H9 (cell line): ENCODE results near the gene LTK. TPM values are rescaled to one million over a fixed set of nuclear protein-coding genes. Genes with fewer than 3 reads are reported as not detected.

Experiments
- DNase-seq: peaks from one replicate; pipeline ENCODE4 v3.0.0-alpha.2; 2017
- H2AFZ ChIP-seq: one replicate; pipeline ENCODE4 v1.6.1; 2013; ENCODE audit warnings: mild to moderate bottlenecking, low read length, control low read depth, moderate library complexity
- H2AK5ac ChIP-seq: 2 replicates; pipeline ENCODE4 v1.6.1; 2013; ENCODE audit warnings: low read length, control low read depth, mixed read lengths; ENCODE audit not compliant: insufficient read length
- H2BK120ac ChIP-seq: one replicate; pipeline ENCODE4 v1.6.1; 2013; ENCODE audit warnings: low read depth, mild to moderate bottlenecking, low read length, control low read depth, inconsistent platforms; ENCODE audit not compliant: poor library complexity, severe bottlenecking
- H2BK12ac ChIP-seq: 2 replicates; pipeline ENCODE4 v1.6.1; 2013; ENCODE audit warnings: low read length, control low read depth, mixed read lengths, low read depth; ENCODE audit not compliant: insufficient read length
- H2BK15ac ChIP-seq: 2 replicates; pipeline ENCODE4 v1.6.1; 2013; ENCODE audit warnings: low read depth, low read length, control low read depth
- H2BK20ac ChIP-seq: one replicate; pipeline ENCODE4 v1.6.1; 2013; ENCODE audit warnings: low read depth, mild to moderate bottlenecking, low read length, control low read depth, inconsistent platforms; ENCODE audit not compliant: poor library complexity, severe bottlenecking
- H2BK5ac ChIP-seq: 2 replicates; pipeline ENCODE4 v1.6.1; 2013; ENCODE audit warnings: low read length, control low read depth, mixed read lengths; ENCODE audit not compliant: insufficient read length
- H3K14ac ChIP-seq: 2 replicates; pipeline ENCODE4 v1.6.1; 2013; ENCODE audit warnings: low read length, control low read depth; ENCODE audit not compliant: insufficient read depth
- H3K18ac ChIP-seq: 2 replicates; pipeline ENCODE4 v1.6.1; 2013; ENCODE audit warnings: low read depth, mild to moderate bottlenecking, mixed read lengths, low read length, control low read depth; ENCODE audit not compliant: insufficient read length
- H3K23ac ChIP-seq: 2 replicates; pipeline ENCODE4 v1.6.1; 2013; ENCODE audit warnings: low read length, control low read depth, mixed read lengths, low read depth; ENCODE audit not compliant: insufficient read length
- H3K23me2 ChIP-seq: 2 replicates; pipeline ENCODE4 v1.6.1; 2013; ENCODE audit warnings: low read depth, mild to moderate bottlenecking, mixed read lengths, low read length, control low read depth; ENCODE audit not compliant: insufficient read length, poor library complexity, severe bottlenecking
- H3K27ac ChIP-seq: 2 replicates; pipeline ENCODE4 v1.5.1; 2013; ENCODE audit warnings: low read length, control low read depth, mixed read lengths, low read depth; ENCODE audit not compliant: insufficient read length
- H3K27me3 ChIP-seq: 2 replicates; pipeline ENCODE4 v1.6.1; 2013; ENCODE audit warnings: low read length, control low read depth, inconsistent platforms; ENCODE audit not compliant: insufficient read depth
- H3K4ac ChIP-seq: 2 replicates; pipeline ENCODE4 v1.6.1; 2013; ENCODE audit warnings: low read depth, mild to moderate bottlenecking, control low read depth, inconsistent platforms, low read length, moderate library complexity
- H3K4me1 ChIP-seq: 2 replicates; pipeline ENCODE4 v1.6.1; 2013; ENCODE audit warnings: low read length, control low read depth, inconsistent platforms; ENCODE audit not compliant: insufficient read depth
- H3K4me2 ChIP-seq: 2 replicates; pipeline ENCODE4 v1.6.1; 2013; ENCODE audit warnings: low read length, control low read depth, mixed read lengths; ENCODE audit not compliant: insufficient read length, insufficient read depth
- H3K56ac ChIP-seq: 2 replicates; pipeline ENCODE4 v1.6.1; 2013; ENCODE audit warnings: low read depth, mild to moderate bottlenecking, mixed read lengths, low read length, control low read depth; ENCODE audit not compliant: insufficient read length
- H3K79me1 ChIP-seq: 2 replicates; pipeline ENCODE4 v1.6.1; 2013; ENCODE audit warnings: low read depth, mild to moderate bottlenecking, moderate library complexity, low read length, control low read depth, inconsistent platforms; ENCODE audit not compliant: insufficient read depth, poor library complexity, severe bottlenecking
- H3K79me2 ChIP-seq: 2 replicates; pipeline ENCODE4 v1.6.1; 2013; ENCODE audit warnings: low read length, control low read depth, inconsistent platforms; ENCODE audit not compliant: insufficient read depth
- H3K9ac ChIP-seq: 2 replicates; pipeline ENCODE4 v1.6.1; 2013; ENCODE audit warnings: low read length, control low read depth, mixed read lengths; ENCODE audit not compliant: insufficient read length; ENCODE audit errors: extremely low read depth
- H3K9me3 ChIP-seq: one replicate; pipeline ENCODE4 v1.6.1; 2013; ENCODE audit warnings: low read depth, low read length, inconsistent platforms; ENCODE audit not compliant: control insufficient read depth
- H3T11ph ChIP-seq: one replicate; pipeline ENCODE4 v1.6.1; 2013; ENCODE audit warnings: mild to moderate bottlenecking, low read length, control low read depth, inconsistent platforms
- H4K20me1 ChIP-seq: one replicate; pipeline ENCODE4 v1.6.1; 2013; ENCODE audit not compliant: control insufficient read depth, insufficient read length, insufficient read depth
- H4K5ac ChIP-seq: 2 replicates; pipeline ENCODE4 v1.6.1; 2013; ENCODE audit warnings: low read depth, mild to moderate bottlenecking, mixed read lengths, low read length, control low read depth; ENCODE audit not compliant: insufficient read length
- H4K8ac ChIP-seq: replicated peaks from 2 replicates; pipeline ENCODE4 v1.6.1; 2013; ENCODE audit warnings: low read length, control low read depth, mixed read lengths, low read depth; ENCODE audit not compliant: insufficient read length
- H4K91ac ChIP-seq: 2 replicates; pipeline ENCODE4 v1.6.1; 2013; ENCODE audit warnings: low read depth, mild to moderate bottlenecking, moderate library complexity, mixed read lengths, low read length, control low read depth; ENCODE audit not compliant: insufficient read length
- H3K27ac Mint-ChIP-seq, 3 experiments: 2 replicates in 2 of 3; 3 replicates in 1 of 3; pipeline ENCODE4 v1.8.0; 2020 to 2021; ENCODE audit warnings: mixed read lengths in 3 of 3, mild to moderate bottlenecking in 1 of 3, moderate library complexity in 1 of 3
- H3K27me3 Mint-ChIP-seq: 2 replicates; pipeline ENCODE4 v1.8.0; 2021; ENCODE audit warnings: low read depth, mild to moderate bottlenecking, moderate library complexity, mixed read lengths
- H3K36me3 Mint-ChIP-seq, 3 experiments: 2 replicates in 2 of 3; 3 replicates in 1 of 3; pipeline ENCODE4 v1.8.0; 2020 to 2021; ENCODE audit warnings: low read depth in 3 of 3, mixed read lengths in 3 of 3; ENCODE audit not compliant: insufficient read depth in 1 of 3
- H3K4me1 Mint-ChIP-seq, 2 experiments: 2 replicates each; pipeline ENCODE4 v1.8.0; 2020; ENCODE audit warnings: mixed read lengths in 2 of 2
- H3K4me3 Mint-ChIP-seq, 2 experiments: 2 replicates in 1 of 2; 3 replicates in 1 of 2; pipeline ENCODE4 v1.8.0; 2020 to 2021; ENCODE audit warnings: mild to moderate bottlenecking in 2 of 2, mixed read lengths in 2 of 2, moderate library complexity in 1 of 2
- H3K9me3 Mint-ChIP-seq, 2 experiments: 2 replicates in 1 of 2; 3 replicates in 1 of 2; pipeline ENCODE4 v1.8.0; 2020; ENCODE audit warnings: mild to moderate bottlenecking in 2 of 2, mixed read lengths in 2 of 2, moderate library complexity in 1 of 2
- CTCF ChIP-seq: fragments of 200-600 bp; sonication (generic); conservative IDR thresholded peaks from 3 replicates; pipeline ENCODE4 v1.8.0; 2021; ENCODE audit warnings: antibody characterized with exemption, mild to moderate bottlenecking
- WGBS: extraction: QIAGEN DNeasy Blood & Tissue Kit; methylation state at CpG from one replicate; pipeline ENCODE4 v1.1.7; 2013; ENCODE audit warnings: missing lambda C conversion rate, low lambda C conversion rate, mixed read lengths; ENCODE audit not compliant: insufficient read length; ENCODE audit errors: extremely low coverage; 5-methylcytosine and 5-hydroxymethylcytosine counted together
- total RNA-seq: library from RNA; stranded (reverse); gene quantifications from 2 replicates; pipeline ENCODE4 v1.2.1, GENCODE V29; 2021

LTK gene
- total RNA-seq, 1 experiment from 2014 or later, result 0.31 TPM

GRCh38 chr15:41474941-41475340, 38.7 kb downstream of the LTK start:
- Histone ChIP-seq H2BK5ac (no peak overlapping the region), H3K27me3 (no peaks in the 10 kb centered on the region)
- no CpG with 5 or more reads among the region's 2 CpGs for WGBS

More at GRCh38 chr15:41474941-41475340, 38.7 kb downstream of the LTK start:
- no peak overlapping the region for H2BK12ac ChIP-seq
- no peak overlapping the region for H2BK15ac ChIP-seq
- no peaks in the 10 kb centered on the region for H3K9me3 ChIP-seq
- H3K9me3 Mint-ChIP-seq, result no peaks in the 10 kb centered on the region
- H3T11ph ChIP-seq, result no peak overlapping the region
- no peak overlapping the region for H3K9ac ChIP-seq
- no peak overlapping the region for H3K27ac Mint-ChIP-seq
- H2BK20ac ChIP-seq, result no peak overlapping the region
- H2AFZ ChIP-seq, result no peak overlapping the region
- H3K4ac ChIP-seq, result no peak overlapping the region
- no peaks in the 10 kb centered on the region for H3K79me2 ChIP-seq
- H3K4me1 ChIP-seq, result no peaks in the 10 kb centered on the region
- no peak for DNase-seq
- H3K27me3 Mint-ChIP-seq, result no peaks in the 10 kb centered on the region
- H2BK120ac ChIP-seq, result no peak overlapping the region
- no peak overlapping the region for H3K18ac ChIP-seq
- no peak overlapping the region for H4K5ac ChIP-seq
- peaks cover 49 to 80% (median 79%) of the 10 kb centered on the region in 3 experiments; a peak in 6 of 7 replicates for H3K36me3 Mint-ChIP-seq
- H3K23me2 ChIP-seq, result no peaks in the 10 kb centered on the region
- H3K56ac ChIP-seq, result no peak overlapping the region
- no peak overlapping the region for H3K14ac ChIP-seq
- no peak overlapping the region for H4K8ac ChIP-seq
- H3K4me2 ChIP-seq, result no peak overlapping the region
- no peak overlapping the region for H3K27ac ChIP-seq
- TF ChIP-seq CTCF, result no peak
- no peaks in the 10 kb centered on the region for H3K4me1 Mint-ChIP-seq
- no peak overlapping the region for H2AK5ac ChIP-seq
- H3K23ac ChIP-seq, result no peak overlapping the region
- H3K4me3 Mint-ChIP-seq, result no peak overlapping the region
- no peaks in the 10 kb centered on the region for H3K79me1 ChIP-seq
- no peak overlapping the region for H4K91ac ChIP-seq
- H4K20me1 ChIP-seq, result no peaks in the 10 kb centered on the region
